Kidney epithelial cell (primary cell): ENCODE data around the gene DUS1L. TPM values are rescaled to one million over a fixed set of nuclear protein-coding genes. Genes with fewer than 3 reads are reported as not detected.

Experiments used
- DNase-seq: peaks from one replicate; pipeline ENCODE4 v3.0.0-alpha.2; 2010; ENCODE audit warnings: low read depth
- H3K27me3 ChIP-seq: 2 replicates; pipeline ENCODE4 v1.6.0; 2011; ENCODE audit warnings: low read length; ENCODE audit not compliant: control insufficient read depth, insufficient read depth
- H3K36me3 ChIP-seq: 2 replicates; pipeline ENCODE4 v1.5.1; 2011; ENCODE audit warnings: low read length; ENCODE audit not compliant: control insufficient read depth, insufficient read depth
- H3K4me3 ChIP-seq: 2 replicates; pipeline ENCODE4 v1.5.1; 2011; ENCODE audit warnings: low read depth, mild to moderate bottlenecking, control low read depth, low read length
- CTCF ChIP-seq: IDR thresholded peaks from 2 replicates; pipeline ENCODE4 v1.5.1; 2011; ENCODE audit warnings: mild to moderate bottlenecking, moderate library complexity, low read length, control low read depth, inconsistent platforms; ENCODE audit not compliant: insufficient read depth, poor library complexity, severe bottlenecking
- total RNA-seq: library from RNA; depleted of rRNA; stranded (reverse); fragments of >200 nt; gene quantifications from 2 replicates; pipeline ENCODE4 v1.2.3, GENCODE V29; 2015

The DUS1L gene
- total RNA-seq, 1 donor from 2014 or later: 147 TPM

GRCh38 chr17:82083533-82084359 is 18.1 kb upstream of the DUS1L start:
- no peak for TF ChIP-seq CTCF
- H3K36me3 ChIP-seq: peaks cover 11% of the 10 kb centered on the region
- H3K4me3 ChIP-seq: no peak overlapping the region
- no peaks in the 10 kb centered on the region for H3K27me3 ChIP-seq
- no peak for DNase-seq

GRCh38 chr17:82083009-82083408 is 17.4 kb upstream of the DUS1L start:
- no peak for DNase-seq
- Histone ChIP-seq H3K36me3 (peaks cover 11% of the 10 kb centered on the region), H3K27me3 (no peaks in the 10 kb centered on the region), H3K4me3 (no peak overlapping the region)
- TF ChIP-seq CTCF: no peak

GRCh38 chr17:82082456-82082855 is 16.9 kb upstream of the DUS1L start:
- Histone ChIP-seq H3K4me3 (no peak overlapping the region), H3K36me3 (peaks cover 11% of the 10 kb centered on the region), H3K27me3 (no peaks in the 10 kb centered on the region)
- DNase-seq: no peak
- no peak for TF ChIP-seq CTCF

GRCh38 chr17:82081966-82082365 is 16.4 kb upstream of the DUS1L start:
- no peak for DNase-seq
- peaks cover 11% of the 10 kb centered on the region for H3K36me3 ChIP-seq
- TF ChIP-seq CTCF: no peak
- no peak overlapping the region for H3K4me3 ChIP-seq
- no peaks in the 10 kb centered on the region for H3K27me3 ChIP-seq

- no peak for DNase-seq
- H3K27me3 ChIP-seq: no peaks in the 10 kb centered on the region
- H3K4me3 ChIP-seq: no peak overlapping the region
- no peak for TF ChIP-seq CTCF
- H3K36me3 ChIP-seq: peaks cover 11% of the 10 kb centered on the region
These were observed 15.9 kb upstream of the DUS1L start for GRCh38 chr17:82081546-82081945.

GRCh38 chr17:82080789-82081464 is 15.3 kb upstream of the DUS1L start:
- no peaks in the 10 kb centered on the region for H3K27me3 ChIP-seq
- DNase-seq: no peak
- no peak overlapping the region for H3K4me3 ChIP-seq
- TF ChIP-seq CTCF: no peak
- peaks cover 11% of the 10 kb centered on the region for H3K36me3 ChIP-seq
